Limb (tissue), 2 donors: Measurements from ENCODE around the gene PPP6R1.
A peak's percentile ranks its signal among the peaks of the same experiment; 100 is the strongest.

Source experiments
- DNase-seq, 2 donors: peaks; one replicate each; pipeline ENCODE4 v3.0.0-alpha.2; 2016; ENCODE audit errors: extremely low spot score in 2 of 2

The PPP6R1 gene

DNA sequence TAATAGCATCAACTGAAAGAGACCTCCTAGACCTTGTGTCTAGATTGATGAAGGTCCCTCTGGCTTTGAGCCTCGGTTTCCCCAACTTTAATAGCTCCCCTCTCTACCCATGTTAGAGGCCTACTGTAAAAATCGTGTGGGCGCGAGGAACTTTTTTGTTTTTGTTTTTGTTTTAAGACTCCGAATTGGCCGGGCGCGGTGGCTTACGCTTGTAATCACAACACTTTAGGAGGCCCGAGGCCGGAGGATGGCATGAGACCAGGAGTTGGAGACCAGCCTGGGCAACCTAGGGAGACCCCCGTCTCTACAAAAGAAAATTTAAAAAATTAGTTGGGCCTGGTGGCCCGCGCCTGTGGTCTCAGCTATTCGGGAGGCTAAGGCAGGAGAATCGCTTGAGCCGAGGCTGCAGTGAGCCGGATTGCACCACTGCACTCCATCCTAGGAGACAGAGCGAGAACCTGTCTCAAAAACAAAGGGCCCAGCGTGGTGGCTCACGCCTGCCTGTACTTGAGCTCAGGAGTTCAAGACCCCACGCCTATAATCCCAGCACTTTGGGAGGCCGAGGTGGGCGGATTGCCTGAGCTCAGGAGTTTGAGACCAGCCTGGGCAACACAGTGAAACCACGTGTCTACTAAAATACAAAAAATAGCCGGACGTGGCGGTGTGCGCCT is 858 bp upstream of the PPP6R1 start:
- no peak for DNase-seq

DNA sequence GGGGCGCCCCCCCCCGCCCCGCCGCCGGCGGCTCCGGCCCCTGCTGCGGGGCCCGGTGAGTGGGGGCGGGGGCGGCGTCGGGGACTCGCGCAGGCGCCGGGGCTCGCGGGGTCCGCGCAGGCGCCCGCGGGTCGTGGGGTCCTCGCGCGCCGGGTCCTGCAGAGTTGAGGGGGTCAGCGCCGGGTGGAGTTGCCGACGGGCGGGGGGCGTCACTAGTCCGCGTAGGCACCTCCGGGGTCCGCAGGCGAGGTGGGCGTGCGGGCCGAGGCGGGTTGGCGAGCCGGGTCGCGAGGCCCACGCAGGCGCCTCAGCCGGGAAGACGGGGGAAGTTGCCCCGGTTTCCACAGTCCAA is 365 bp downstream of the PPP6R1 start:
- DNase-seq, result no peak

DNA sequence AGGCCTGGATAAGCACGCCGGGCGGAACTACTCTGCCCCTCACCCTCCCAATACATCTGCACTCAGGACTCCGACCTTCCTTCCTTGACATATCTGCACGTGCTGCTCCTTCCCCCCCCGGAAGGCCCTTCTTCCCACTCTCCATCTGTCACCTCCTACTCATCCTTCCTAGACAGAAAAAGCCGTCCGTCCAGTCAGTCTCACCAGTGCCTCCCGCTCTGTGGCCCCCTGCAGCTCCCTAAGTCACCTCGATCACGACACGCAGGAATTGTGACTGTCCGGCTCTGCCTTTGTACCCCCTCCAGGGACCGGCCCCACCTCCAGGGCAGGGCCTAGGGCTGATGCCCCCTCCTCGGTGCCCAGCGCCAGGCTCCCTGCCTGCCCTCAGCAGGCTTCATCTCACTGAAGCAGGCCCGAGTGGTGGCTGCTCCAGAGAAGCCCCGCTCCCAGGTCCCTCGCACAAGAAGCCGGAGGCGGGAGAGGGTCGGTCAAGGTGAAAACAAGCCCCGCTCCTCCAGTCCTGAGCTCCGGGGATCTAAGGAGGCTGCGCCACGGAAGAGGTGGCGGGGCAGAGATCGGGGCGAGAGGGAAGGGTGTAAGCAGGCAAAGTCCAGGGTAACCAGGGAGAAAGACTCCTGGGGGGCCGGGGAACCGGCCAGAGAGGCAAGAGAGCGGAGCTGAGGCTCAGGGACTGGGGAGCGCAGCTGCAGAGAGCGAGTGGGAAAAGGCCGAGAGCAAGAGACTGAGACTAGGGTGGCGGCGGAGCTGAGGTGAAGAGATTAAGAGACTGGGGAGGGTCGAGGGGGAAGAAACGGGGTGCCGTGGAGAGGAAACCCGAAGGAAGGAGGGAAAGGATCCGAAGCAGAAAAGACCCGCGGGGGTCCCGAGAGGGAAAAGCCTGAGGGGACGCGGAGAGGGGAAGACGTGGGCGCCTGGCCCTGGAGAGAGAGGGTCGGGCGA is 1.1 kb downstream of the PPP6R1 start:
- DNase-seq, result peak in 1 of 2 donors; percentile 48

DNA sequence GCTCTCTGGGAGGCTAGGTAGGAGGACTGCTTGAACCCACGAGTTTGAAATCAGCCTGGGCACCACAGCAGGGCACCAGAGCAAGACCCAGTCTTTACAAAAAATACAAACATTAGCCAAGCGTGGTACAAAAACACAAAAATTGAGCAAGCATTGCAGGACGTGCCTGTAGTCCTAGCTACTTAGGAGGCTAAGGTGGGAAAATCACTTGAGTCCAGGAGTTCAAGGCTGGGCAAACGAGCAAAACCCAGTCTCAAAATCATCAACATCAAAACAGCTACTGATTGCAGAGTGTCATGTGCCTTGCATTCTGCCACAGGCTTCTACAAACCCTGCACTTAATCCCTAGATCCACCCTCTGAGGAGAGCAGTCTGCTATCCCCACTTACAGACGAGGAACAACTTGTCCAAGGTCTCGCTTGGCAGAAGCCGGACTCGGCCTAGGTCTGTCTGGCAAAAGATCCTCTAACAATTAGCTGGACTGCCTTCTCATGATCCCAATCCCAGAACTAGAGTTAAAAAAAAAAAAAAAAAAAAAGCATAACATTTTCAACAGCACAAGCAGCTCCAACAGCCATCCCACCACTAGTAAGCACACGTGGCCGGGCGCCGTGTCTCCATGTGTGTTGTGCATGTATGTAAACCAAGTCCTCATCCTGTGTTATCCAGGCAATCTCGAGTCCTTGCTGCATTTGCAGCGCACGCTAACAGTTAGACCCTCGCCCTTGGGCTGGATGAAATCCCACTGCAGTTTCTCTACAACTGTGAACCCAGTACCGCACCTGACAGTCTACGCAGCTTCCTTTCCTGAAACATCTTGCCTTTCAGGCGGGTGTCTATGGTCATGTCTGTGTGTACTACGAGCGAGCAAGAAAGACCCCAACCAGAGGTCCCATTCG is 2.0 kb downstream of the PPP6R1 start:
- no peak for DNase-seq

DNA sequence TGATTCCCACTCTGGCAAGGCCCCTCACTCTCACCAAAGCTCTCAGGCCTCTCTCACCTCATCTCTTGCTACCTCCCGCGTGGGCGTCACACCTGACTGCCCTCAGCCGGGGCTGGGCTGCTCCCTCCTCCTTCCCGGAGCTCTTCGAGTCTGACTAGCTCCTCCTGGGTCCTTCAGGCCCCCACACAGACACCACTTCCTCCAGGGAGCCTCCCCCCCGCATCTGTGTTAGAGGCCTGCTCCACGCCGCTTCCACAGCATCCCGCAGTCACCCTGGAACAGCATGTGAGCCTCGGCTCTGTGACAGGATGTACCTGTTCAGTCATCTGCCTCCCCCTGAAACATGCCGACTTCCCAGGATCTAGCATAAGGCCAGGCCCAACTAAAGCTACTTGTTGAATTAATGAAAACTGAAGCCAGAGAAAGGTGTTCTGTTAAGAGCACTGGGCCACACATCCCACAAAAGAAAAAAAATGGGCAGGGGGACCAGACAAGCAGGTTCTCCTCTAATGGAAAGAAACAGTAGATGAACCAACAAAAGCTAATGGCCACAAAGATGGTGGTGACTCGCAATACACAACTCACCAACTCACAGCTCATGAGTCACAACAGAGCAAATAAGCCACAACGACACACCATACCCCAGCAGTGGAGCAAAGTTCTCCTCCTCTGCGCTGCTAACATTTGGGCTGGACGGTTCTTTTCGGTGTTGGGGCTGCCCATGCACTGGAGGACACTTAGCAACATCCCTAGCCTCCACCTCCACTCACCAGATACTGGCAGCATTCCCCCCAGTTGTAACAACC is 3.0 kb downstream of the PPP6R1 start:
- no peak for DNase-seq

DNA sequence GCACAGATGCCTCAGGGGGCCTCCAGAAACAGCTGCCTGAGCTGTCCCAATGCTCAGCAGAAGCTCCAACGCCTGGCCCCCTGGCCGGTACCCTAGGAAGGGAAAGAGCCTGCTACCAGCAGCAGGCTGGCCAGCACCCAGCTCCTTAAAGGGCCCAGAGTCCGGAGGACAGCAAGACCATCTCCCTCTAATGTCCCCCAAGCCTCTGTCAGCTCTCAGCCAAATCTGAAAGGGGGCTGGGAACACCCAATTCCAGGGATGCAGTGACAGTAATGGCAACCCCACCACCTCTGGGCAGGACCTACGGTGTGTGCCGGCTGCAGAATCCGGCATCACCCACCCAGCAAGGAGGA is 4.2 kb downstream of the PPP6R1 start:
- DNase-seq, result no peak

DNA sequence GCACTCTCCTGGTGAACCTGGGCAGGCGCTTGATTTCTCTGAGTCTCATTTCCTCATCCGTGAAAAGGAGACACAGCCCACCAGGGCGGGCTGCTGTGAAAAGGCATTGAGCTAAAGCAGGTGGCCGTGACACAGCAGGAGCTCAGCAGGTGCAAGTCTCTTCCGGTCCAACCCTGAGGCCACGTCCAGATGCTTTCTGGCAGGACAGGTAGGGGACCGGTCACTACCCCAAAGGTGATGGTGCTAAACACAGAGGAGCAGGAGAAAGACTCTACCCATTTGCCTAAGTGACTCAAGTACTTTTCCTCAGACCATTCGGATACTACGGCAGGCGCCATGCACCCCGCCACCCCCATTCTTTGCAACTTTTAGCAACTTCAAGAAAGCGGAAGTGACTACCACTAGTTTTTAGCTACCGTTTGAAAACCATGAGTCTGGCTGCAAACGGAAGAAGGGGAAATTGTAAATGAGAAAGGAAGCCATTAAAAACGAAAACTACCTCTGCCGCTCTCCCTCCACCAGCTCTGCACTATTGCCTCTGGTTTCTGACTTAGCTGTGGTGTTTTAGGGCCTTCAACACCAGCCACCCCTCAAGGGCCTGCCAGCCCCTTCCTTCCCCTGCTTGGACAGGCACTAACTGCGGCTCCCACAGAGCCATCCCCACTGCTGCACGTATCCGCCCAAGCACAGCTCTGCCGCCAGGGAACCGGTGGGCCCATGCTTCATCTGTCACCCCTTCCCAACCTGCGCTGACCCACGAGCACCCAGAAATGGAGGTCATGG is 4.8 kb downstream of the PPP6R1 start:
- DNase-seq, result no peak

DNA sequence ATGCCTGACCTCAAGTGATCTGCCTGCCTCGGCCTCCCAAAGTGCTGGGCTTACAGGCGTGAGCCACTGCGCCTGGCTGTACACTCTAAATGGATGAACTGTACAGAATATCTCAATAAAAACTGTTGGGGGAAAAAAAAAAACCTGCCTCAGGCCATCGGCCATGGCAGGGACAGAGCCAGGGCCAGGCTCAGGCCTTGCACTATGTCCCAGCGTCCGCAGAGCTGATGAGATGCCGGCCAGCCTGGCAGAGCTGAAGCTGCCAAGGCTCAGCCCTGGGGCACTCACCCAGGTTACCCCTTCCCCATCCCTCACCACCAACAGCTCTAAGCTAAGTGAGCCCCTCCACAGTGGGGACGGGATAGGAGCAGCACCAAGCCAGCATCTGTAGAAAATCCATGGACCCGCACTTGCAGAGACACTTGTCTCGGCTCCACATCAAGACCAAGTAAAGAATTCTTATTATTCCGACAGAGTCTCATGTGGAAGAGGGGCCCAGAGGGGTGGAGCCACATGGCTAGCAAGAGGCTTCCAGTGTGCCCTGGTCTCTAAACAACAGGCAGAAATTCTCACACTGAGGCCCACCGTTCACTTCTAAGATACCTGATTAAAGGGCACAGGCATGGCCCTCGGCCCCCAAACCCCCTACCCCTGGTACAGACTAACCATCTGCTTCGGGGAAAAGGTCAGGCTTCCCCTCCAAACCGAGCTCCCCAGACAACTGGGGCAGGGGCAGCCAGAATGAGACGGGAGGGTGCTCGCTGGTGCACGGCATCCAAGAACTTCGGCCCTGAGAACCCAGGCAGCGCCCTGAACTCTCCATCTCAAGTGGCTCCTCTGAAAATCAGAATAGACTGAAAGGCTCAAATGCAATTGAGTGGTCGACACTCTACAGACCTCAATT is 5.8 kb downstream of the PPP6R1 start:
- no peak for DNase-seq

DNA sequence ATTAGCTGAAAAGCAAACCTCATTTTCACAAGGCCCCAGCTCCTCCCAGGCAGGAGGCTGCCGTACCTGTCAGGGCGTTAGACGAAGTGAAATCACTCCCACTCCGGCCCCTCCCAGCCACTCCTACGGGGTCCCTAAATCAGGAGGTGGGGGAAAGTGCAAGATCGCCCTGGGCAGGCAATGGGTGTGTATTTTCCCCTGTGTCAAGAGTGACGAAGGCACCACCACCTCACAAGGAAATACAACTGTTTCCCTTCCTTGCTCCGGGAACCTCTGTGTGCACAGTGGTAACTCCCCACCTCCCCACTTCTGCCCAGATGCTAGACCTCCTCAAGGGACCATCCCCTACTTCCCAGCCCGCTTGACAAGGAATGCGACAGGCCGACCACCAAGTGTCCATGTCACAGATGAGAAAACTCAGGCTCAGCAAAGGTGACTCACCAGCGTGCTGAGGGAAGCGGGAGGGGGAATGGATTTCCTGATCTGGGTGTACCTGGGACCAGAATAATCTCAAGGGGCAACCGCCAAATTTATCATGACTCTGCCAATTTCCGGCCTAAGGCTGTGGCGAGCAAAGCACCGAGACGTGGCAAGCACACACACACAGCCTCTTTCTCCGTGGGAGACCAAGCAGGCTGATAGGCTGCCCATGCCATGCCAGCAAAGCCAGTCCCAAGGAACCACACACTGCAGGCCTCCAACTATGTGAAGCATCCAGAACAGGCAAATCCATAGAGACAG is 7.3 kb downstream of the PPP6R1 start:
- no peak for DNase-seq

DNA sequence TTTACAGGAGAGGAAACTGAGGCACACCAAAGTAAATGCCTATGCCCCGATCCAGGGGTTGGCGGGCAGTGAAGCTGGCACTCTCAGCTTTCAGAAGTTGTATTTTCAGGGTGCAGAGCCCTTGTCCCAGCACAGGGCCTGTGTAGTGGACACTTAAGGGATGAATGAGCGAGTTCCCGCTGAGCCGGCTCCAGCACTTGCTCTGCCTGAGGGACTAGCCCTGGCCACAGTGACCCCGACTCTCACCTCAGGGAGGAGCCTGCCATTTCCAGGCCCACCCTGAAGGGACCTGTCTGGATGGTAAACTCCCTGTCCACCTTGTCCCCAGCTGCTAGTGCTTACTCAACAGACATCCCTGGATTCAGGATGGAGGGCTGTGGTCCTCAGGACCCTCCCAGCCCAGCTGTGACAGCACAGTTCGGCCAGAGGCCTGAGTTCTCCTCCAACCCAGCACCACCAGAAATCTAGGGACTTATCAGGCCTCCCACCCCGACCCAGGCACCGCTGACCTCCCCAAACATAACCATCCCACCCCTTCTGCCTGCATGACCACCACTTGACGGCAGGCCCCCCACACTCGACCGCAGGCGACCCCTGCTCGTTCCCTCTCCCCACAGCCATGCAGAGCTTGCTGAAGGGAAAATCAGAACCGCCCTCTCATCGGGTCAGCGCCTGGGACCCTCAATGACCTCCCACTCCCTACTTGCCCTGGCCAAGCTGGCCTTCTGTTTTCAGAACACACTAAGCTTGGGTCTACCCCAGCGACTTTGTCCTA is 8.4 kb downstream of the PPP6R1 start:
- DNase-seq, result no peak

DNA sequence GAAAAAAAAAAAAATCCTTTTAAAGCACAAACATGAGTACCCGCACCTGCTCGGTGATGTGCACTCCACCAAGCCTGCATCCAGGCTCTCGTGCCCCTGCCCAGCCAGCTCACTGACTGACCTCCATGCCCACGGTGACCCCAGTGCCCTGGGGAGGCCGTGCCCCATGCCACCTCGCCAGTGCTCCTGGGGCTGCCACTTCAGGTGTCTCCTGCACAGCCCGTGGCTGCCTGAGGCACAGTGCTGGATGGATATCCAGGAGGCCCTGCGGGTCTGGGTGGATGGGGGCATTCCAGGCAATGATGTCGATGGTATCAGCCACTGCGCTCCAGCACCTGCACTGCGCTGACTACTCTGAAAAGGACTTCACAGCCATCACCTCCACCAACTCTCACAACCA is 9.0 kb downstream of the PPP6R1 start:
- DNase-seq, result no peak

DNA sequence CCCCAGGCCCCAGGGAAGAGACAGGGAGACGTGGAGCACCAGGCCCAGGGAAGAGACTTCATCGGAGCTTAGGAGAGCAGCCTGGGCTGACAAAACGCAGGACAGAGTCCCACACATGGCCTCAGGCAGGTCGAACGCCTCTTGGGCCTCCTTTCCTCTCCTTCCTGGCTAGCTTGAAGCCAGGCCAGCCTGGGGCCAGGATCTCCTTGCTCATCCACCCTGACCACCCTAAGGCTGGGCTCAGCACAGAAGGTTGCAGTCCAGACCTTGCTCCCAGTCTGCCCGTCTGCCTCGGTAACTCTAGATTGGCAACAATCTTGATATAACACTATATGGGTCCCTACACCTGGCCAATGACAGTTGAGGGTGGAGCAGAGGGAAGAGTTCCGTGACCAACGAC is 10.1 kb downstream of the PPP6R1 start:
- no peak for DNase-seq

DNA sequence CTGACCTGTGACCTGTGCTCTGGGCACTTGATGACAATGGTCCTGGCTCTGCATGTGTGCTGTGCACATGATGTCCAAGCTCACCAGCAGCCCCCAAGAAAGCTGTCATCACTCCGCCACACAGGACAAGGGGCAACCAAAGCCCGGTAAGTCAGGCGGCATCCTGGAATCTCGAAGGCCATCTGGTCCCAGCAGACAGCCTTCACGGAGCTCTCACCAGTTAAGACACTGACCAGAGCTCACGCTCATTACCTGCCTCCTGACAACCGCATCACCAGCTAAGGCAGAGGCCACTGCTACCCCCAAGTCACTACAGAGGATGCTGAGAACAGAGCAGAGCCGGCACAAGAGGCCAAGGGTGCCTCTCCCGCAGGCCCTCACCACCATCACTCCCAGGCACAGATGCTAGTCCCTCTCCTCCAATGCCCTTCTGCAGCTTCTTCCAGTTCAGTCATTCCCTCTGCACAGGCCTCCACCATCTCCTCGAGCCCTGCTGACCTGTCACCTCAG is 10.6 kb downstream of the PPP6R1 start:
- no peak for DNase-seq

DNA sequence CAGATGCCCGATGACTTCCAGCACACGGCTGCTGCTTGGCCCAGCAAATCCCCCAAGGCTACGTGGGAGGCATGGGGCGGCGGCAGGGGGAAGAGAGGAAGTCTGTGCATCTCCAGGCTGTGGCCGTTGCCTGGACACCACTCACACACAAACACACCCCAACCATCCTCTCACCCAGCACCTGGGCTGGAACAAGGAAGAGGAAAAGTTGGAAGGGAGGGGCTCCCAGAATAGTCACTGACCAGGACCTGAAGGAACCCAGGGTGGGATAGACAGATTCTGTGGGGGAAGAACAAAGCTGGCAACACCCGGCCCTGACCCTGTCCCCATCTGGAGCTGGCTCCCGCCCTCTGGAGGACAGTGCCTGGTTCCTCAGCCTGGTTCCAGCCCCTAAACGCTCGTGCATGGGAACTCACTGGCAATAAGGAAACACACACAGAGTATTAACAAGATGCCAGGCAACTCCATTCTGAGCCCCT is 11.2 kb downstream of the PPP6R1 start:
- peak in 1 of 2 donors; percentile 32 for DNase-seq

DNA sequence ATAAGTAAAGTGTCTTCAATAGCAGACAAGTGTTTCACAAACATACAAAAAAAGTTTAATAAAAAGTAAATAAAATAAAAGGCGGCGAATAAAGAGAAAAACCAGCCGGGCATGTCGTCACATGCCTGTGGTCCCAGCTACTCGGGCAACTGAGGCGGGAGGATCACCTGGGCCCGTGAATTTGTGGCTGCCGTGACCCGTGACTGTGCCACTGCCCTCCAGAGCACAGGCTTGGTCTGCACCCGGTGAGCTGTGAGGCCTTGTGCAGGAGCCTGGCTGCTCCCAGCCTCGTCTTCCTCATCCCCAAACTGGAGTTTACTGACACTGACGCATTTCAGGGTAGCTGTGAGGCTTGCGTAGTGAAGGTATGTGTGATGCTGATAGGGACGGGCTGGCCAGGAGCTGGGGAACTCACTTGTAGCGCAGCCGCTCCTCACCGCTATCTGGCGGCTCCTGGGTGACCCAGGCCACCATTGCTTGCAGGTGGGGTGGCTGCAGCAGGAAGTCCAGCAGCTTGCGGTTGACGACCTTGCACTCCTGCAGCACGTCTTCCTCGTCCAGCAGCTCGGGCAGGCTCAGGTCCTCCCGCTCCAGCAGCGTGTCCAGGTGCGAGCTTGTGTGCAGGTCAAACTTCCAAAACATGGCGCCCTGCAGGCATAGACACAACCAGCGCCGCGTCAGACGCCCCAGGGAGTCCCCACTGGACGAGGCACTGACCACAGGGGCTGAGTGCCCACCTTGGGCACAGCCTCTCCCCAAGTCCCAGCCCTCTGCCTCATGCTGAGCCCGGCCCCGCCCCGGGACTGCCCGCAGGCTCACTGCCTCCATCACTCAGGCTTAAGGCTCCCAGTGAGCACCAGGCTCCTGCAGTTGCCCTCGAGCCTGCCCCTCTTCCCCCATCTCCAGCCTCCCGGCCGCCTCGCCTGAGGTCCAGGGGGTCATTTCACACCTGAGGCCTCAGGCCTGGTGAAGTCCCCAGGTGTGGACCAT is 12.1 kb downstream of the PPP6R1 start:
- no peak for DNase-seq

DNA sequence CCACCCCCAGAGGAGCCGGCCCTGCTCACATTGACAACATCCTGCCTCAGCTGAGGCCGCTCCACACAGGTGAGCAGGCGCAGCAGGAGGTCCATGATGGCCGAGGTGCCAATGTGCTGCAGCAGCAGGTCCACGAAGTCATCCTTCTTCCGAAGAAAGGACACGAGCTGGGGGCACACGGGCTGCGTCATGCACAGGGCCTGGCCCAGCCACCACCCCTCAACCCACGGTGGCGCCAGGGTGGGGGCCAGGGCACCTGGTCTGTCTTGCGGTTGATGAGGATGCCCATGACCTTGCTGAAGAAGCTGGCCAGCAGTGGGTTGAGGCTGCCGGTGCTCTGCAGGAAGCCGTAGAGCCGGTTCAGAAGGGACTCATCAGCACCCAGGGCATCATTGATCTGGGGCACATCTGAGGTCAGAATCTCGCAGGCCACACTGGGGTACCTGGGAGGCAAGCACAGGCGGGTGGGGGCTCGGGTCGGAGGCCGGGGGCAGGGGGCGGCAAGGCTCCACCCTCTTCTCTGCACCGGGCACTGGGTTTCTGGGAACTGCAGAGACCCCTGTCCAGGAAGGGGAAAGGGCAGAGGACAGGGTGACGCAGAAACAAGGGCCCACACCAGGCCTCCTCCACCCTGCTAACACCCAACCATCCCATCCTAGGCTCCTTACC is 13.4 kb downstream of the PPP6R1 start:
- no peak for DNase-seq
